HepG2 (cell line): ENCODE results near the gene EEIG1. TPM values are rescaled to one million over a fixed set of nuclear protein-coding genes. Genes with fewer than 3 reads are reported as not detected.

Experiments used
- ATAC-seq: fragments of 200-7000 bp; cut with Tn5 transposase; 3 replicates; pipeline ENCODE4 v1.9.1; 2020; ENCODE audit warnings: mild to moderate bottlenecking, moderate library complexity
- BruUV-seq: library from RNA; stranded (reverse); fragments of 400-500 nt; replicated peaks from 2 replicates; lab custom pipeline; 2021; lab: Mats Ljungman, UMichigan
- CTCF ChIA-PET: fragments of 300-600 bp; formaldehyde crosslinking; extraction: SDS; loops from one replicate; lab custom pipeline; 2021; ENCODE audit warnings: low total read pairs, inconsistent platforms, low intra/inter-chr PET ratio; lab: Yijun Ruan, JAX
- POLR2A ChIA-PET: fragments of 350-600 bp; sonication (Branson Sonifier 250); formaldehyde crosslinking; loops from one replicate; lab custom pipeline; 2020; ENCODE audit warnings: antibody characterized with exemption, inconsistent platforms; lab: Yijun Ruan, JAX
- DNase-seq: peaks from one replicate; pipeline ENCODE4 v3.0.0-alpha.2; 2015; ENCODE audit warnings: low spot score
- FAIRE-seq: peaks from 3 replicates; lab custom pipeline; 2011; peaks lifted over from hg19 to GRCh38; lab: Jason Lieb, UNC
- H2AFZ ChIP-seq: one replicate; pipeline ENCODE4 v1.6.1; 2011; ENCODE audit warnings: low read length, inconsistent platforms
- H3K27ac ChIP-seq: fragments of 300-600 bp; 3 replicates; pipeline ENCODE4 v1.8.0; 2011; ENCODE audit warnings: mixed run types, mild to moderate bottlenecking, mixed read lengths, low read length, inconsistent platforms; ENCODE audit not compliant: insufficient read depth; ENCODE audit errors: extremely low read length
- H3K27me3 ChIP-seq, 2 experiments: fragments of 200-600 bp in 1 of 2; 2 replicates in 1 of 2; 3 replicates in 1 of 2; pipeline versions ENCODE4 v1.6.0 to v1.8.0; 2011; ENCODE audit warnings: low read length in 2 of 2, mild to moderate bottlenecking in 2 of 2, moderate library complexity in 2 of 2, inconsistent platforms in 1 of 2; ENCODE audit not compliant: insufficient read depth in 2 of 2, control insufficient read depth in 1 of 2
- H3K36me3 ChIP-seq, 2 experiments: fragments of 200-600 bp in 1 of 2; replicated peaks in 1 of 2; 2 replicates in 1 of 2; 3 replicates in 1 of 2; pipeline versions ENCODE4 v1.5.1 to v1.8.0; 2011; ENCODE audit warnings: low read length in 2 of 2, inconsistent platforms in 1 of 2; ENCODE audit not compliant: insufficient read depth in 2 of 2, control insufficient read depth in 1 of 2
- H3K4me1 ChIP-seq: 2 replicates; pipeline ENCODE4 v1.5.1; 2012; ENCODE audit warnings: low read length, inconsistent platforms; ENCODE audit not compliant: insufficient read depth
- H3K4me2 ChIP-seq: 2 replicates; pipeline ENCODE4 v1.6.0; 2011; ENCODE audit warnings: low read depth, low read length, inconsistent platforms
- H3K4me3 ChIP-seq, 3 experiments: fragments of 200-600 bp in 1 of 3; sonication (generic), shearing (Covaris generic) in 1 of 3; replicated peaks in 1 of 3; 2 replicates each; pipeline ENCODE4 v1.5.1; 2011 to 2016; ENCODE audit warnings: low read length in 3 of 3, inconsistent platforms in 2 of 3, low read depth in 2 of 3, mild to moderate bottlenecking in 2 of 3, control low read depth in 1 of 3, mixed read lengths in 1 of 3; ENCODE audit not compliant: insufficient read depth in 1 of 3
- H3K79me2 ChIP-seq: one replicate; pipeline ENCODE4 v1.6.1; 2011; ENCODE audit warnings: low read length, inconsistent platforms; ENCODE audit not compliant: insufficient read depth
- H3K9ac ChIP-seq: 2 replicates; pipeline ENCODE4 v1.6.0; 2011; ENCODE audit warnings: mild to moderate bottlenecking, low read depth, low read length, inconsistent platforms; ENCODE audit not compliant: insufficient read depth
- H3K9me3 ChIP-seq: 2 replicates; pipeline ENCODE4 v1.5.1; 2012; ENCODE audit warnings: mild to moderate bottlenecking, low read length
- H4K20me1 ChIP-seq: 2 replicates; pipeline ENCODE4 v1.6.0; 2011; ENCODE audit warnings: inconsistent platforms, mild to moderate bottlenecking, low read length, moderate library complexity; ENCODE audit not compliant: insufficient read depth
- ARHGAP35 ChIP-seq: sonication (generic); formaldehyde crosslinking; IDR thresholded peaks from 2 replicates; pipeline ENCODE4 v1.9.0; 2022; ENCODE audit warnings: mild to moderate bottlenecking, inconsistent platforms, moderate library complexity, missing genetic modification reagents, borderline replicate concordance
- ATF4 ChIP-seq, 2 experiments: fragments of 450-650 bp in 1 of 2; sonication (generic) in 1 of 2; formaldehyde crosslinking; IDR thresholded peaks; 2 replicates each; pipeline versions ENCODE4 v1.5.0 to v1.8.0; 2020 to 2022; ENCODE audit warnings: mild to moderate bottlenecking in 1 of 2, missing genetic modification reagents in 1 of 2
- BATF2 ChIP-seq: sonication (generic); formaldehyde crosslinking; IDR thresholded peaks from 2 replicates; pipeline ENCODE4 v1.8.0; 2022; ENCODE audit warnings: mild to moderate bottlenecking, missing genetic modification reagents, moderate library complexity
- DPF2 ChIP-seq: sonication (generic); formaldehyde crosslinking; IDR thresholded peaks from 2 replicates; pipeline ENCODE4 v1.4.0; 2020; ENCODE audit warnings: mild to moderate bottlenecking, low read depth, missing genetic modification reagents, borderline replicate concordance
- FOXP1 ChIP-seq, 2 experiments: fragments of 450-650 bp in 1 of 2; IDR thresholded peaks; 2 replicates each; pipeline ENCODE4 v1.6.1; 2017 to 2018; ENCODE audit warnings: antibody characterized with exemption in 1 of 2
- NFIB ChIP-seq: sonication (generic); formaldehyde crosslinking; IDR thresholded peaks from 2 replicates; pipeline ENCODE4 v1.9.0; 2021; ENCODE audit warnings: missing genetic modification reagents, mild to moderate bottlenecking, borderline replicate concordance
- POLR2AphosphoS2 ChIP-seq: IDR thresholded peaks from 2 replicates; pipeline ENCODE4 v1.6.1; 2011; ENCODE audit warnings: low read depth, low read length, improper control_type of control experiment
- PTBP1 ChIP-seq: fragments of 200-400 bp; formaldehyde crosslinking; IDR thresholded peaks from 2 replicates; pipeline ENCODE4 v1.6.1; 2018; ENCODE audit warnings: low read length, low read depth; ENCODE audit not compliant: poor library complexity, severe bottlenecking
- RORA ChIP-seq: sonication (generic); formaldehyde crosslinking; IDR thresholded peaks from 2 replicates; pipeline ENCODE4 v1.5.0; 2020; ENCODE audit warnings: mild to moderate bottlenecking, missing genetic modification reagents, moderate library complexity
- TERF1 ChIP-seq: sonication (generic); formaldehyde crosslinking; IDR thresholded peaks from 2 replicates; pipeline ENCODE4 v1.8.0; 2022; ENCODE audit warnings: mild to moderate bottlenecking, missing genetic modification reagents, moderate library complexity
- ZFP1 ChIP-seq: IDR thresholded peaks from 2 replicates; pipeline ENCODE4 v1.6.1; 2016
- ZFY ChIP-seq: sonication (generic); formaldehyde crosslinking; IDR thresholded peaks from 2 replicates; pipeline ENCODE4 v1.4.0; 2020; ENCODE audit warnings: missing genetic modification reagents
- ZNF350 ChIP-seq: sonication (generic); formaldehyde crosslinking; IDR thresholded peaks from 2 replicates; pipeline ENCODE4 v1.4.0; 2020; ENCODE audit warnings: mild to moderate bottlenecking, low read depth, missing genetic modification reagents, borderline replicate concordance
- ZNF547 ChIP-seq: sonication (generic); formaldehyde crosslinking; IDR thresholded peaks from 2 replicates; pipeline ENCODE4 v1.5.1; 2020; ENCODE audit warnings: mild to moderate bottlenecking, missing genetic modification reagents
- ZSCAN22 ChIP-seq: sonication (generic); formaldehyde crosslinking; IDR thresholded peaks from 2 replicates; pipeline ENCODE4 v1.4.0; 2020; ENCODE audit warnings: mild to moderate bottlenecking, missing genetic modification reagents
- WGBS: methylation state at CpG from one replicate; pipeline ENCODE4 v1.1.6; 2017; ENCODE audit warnings: low lambda C conversion rate; 5-methylcytosine and 5-hydroxymethylcytosine counted together
- in situ Hi-C: cut with HindIII; loops from 2 replicates; pipeline ENCODE4 v1.10.0; 2017; ENCODE audit warnings: low pct_unique_long_range_greater_than_20kb; ENCODE audit not compliant: extremely low pct_ligation_motif_present
- intact Hi-C: fragments of 100-400 bp; cut with micrococcal nuclease; formaldehyde crosslinking; loops from one replicate; pipeline ENCODE4 v1.10.0; 2022; ENCODE audit not compliant: unreplicated experiment
- polyA plus RNA-seq, 8 experiments: library from polyadenylated mRNA; depleted of rRNA in 3 of 8; stranded (reverse) in 7 of 8; unstranded in 1 of 8; fragments of >200 nt; fragmentation: Illumina TruSeq in 4 of 8; extraction: Trizol in 4 of 8; gene quantifications; 2 replicates each; pipeline versions ENCODE4 v1.2.1 to v1.2.3, GENCODE V29; 2011 to 2016; ENCODE audit warnings: low read depth in 4 of 8, missing spikeins in 1 of 8, mixed read lengths in 1 of 8; ENCODE audit not compliant: insufficient read depth in 1 of 8
- total RNA-seq, 5 experiments: library from RNA; depleted of rRNA; stranded (reverse); fragments of >200 nt; fragmentation: Illumina TruSeq; extraction: Trizol; gene quantifications; 2 replicates each; pipeline ENCODE4 v1.2.3, GENCODE V29; 2016; ENCODE audit warnings: low read depth in 1 of 5
- TF ChIP-seq, protein P1 (sequence below): sonication (generic); formaldehyde crosslinking; IDR thresholded peaks from 2 replicates; pipeline ENCODE4 v1.9.0; 2021; ENCODE audit warnings: missing genetic modification reagents, mild to moderate bottlenecking, borderline replicate concordance

EEIG1 gene
- total and polyA plus RNA-seq, 2 of the 13 experiments (the other 11 are each of a cell fraction or from before 2014, with no cell fraction given) = 16.6 to 25.2 TPM

GRCh38 chr9:127959398-127959797 lies 21.4 kb downstream of the EEIG1 start (continued):
- no peak for TF ChIP-seq NFIB (CRISPR knock-in tag)
- no peak for TF ChIP-seq POLR2AphosphoS2
- no peak for TF ChIP-seq ATF4 (CRISPR knock-in tag; IDR thresholded peaks at IDR 0.05)
- TF ChIP-seq PTBP1 = no peak
- TF ChIP-seq, protein P1, sequence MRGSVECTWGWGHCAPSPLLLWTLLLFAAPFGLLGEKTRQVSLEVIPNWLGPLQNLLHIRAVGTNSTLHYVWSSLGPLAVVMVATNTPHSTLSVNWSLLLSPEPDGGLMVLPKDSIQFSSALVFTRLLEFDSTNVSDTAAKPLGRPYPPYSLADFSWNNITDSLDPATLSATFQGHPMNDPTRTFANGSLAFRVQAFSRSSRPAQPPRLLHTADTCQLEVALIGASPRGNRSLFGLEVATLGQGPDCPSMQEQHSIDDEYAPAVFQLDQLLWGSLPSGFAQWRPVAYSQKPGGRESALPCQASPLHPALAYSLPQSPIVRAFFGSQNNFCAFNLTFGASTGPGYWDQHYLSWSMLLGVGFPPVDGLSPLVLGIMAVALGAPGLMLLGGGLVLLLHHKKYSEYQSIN = no peak
- no peak for TF ChIP-seq ZFY (CRISPR knock-in tag)
- no peak for TF ChIP-seq RORA
- TF ChIP-seq FOXP1 (IDR thresholded peaks at IDR 0.05) = no peak
- no peak for TF ChIP-seq FOXP1 (CRISPR knock-in tag; IDR thresholded peaks at IDR 0.05)
- TF ChIP-seq ZSCAN22 = no peak

DNA sequence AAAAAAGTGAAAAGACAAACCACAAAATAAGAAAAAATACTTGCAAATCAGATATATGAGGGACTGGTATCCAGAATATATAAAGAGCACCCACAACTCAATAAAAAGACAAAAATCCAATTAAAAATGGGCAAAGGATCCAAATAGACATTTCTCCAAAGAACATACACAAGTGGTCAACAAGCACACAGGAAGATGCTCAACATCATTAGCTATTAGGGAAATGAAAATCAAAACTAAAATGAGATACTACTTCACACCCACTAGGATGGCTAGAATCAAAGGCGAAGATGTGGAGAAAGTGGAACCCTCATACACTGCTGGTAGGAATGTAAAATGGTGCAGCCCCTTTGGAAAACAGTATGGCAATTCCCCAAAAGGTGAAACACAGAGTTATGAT lies 22.1 kb downstream of the EEIG1 start:
- in situ Hi-C loops = no loop called here
- H3K79me2 ChIP-seq = peaks cover 87% of the 10 kb centered on the region
- BruUV-seq = no TSS peak

More for the DNA sequence above, 22.1 kb downstream of the EEIG1 start:
- Histone ChIP-seq H3K36me3 (peaks cover 0 to 9% of the 10 kb centered on the region in 2 experiments; a peak in 3 of 5 replicates), H4K20me1 (0 out of 2 replicates have a peak, but pooled peaks cover 3% of the 10 kb centered on the region), H3K4me3 (no peak overlapping the region), H3K4me1 (peaks cover 51% of the 10 kb centered on the region), H3K9me3 (no peaks in the 10 kb centered on the region), H3K4me2 (no peak overlapping the region), H3K27me3 (no peaks in the 10 kb centered on the region), H3K27ac (no peak overlapping the region), H3K9ac (no peak overlapping the region), H2AFZ (no peak overlapping the region)
- ATAC-seq (no peak), FAIRE-seq (no peak), DNase-seq (no peak)
- intact Hi-C loops = no loop called here
- no peak for TF ChIP-seq ZNF547 (CRISPR knock-in tag)
- no peak for TF ChIP-seq TERF1 (CRISPR knock-in tag)
- TF ChIP-seq ARHGAP35 (CRISPR knock-in tag) = no peak
- TF ChIP-seq ZFP1 (CRISPR knock-in tag) = no peak
- TF ChIP-seq BATF2 (CRISPR knock-in tag) = no peak
- TF ChIP-seq ZNF350 (CRISPR knock-in tag) = no peak
- no peak for TF ChIP-seq DPF2 (CRISPR knock-in tag)
- CTCF ChIA-PET = no interaction called here
- POLR2A ChIA-PET = no interaction called here
- 100% methylated on average over 1 of the region's 1 CpG for WGBS
